Lower leg skin (tissue), 3 donors: Measurements from ENCODE around the gene CCN5.

ENCODE experiments used
- POLR2A ChIP-seq, 2 donors: fragments of 450-650 bp; IDR thresholded peaks; one replicate each; pipeline ENCODE4 v1.6.1; 2016 to 2017; ENCODE audit warnings: antibody characterized with exemption in 2 of 2, mild to moderate bottlenecking in 1 of 2, moderate library complexity in 1 of 2
- TF ChIP-seq, protein P1 (sequence below), 3 donors: fragments of 450-650 bp; IDR thresholded peaks; one replicate each; pipeline ENCODE4 v1.5.1; 2016; ENCODE audit warnings: antibody characterized with exemption in 3 of 3, mild to moderate bottlenecking in 3 of 3, moderate library complexity in 2 of 3

- TF ChIP-seq, protein P1, sequence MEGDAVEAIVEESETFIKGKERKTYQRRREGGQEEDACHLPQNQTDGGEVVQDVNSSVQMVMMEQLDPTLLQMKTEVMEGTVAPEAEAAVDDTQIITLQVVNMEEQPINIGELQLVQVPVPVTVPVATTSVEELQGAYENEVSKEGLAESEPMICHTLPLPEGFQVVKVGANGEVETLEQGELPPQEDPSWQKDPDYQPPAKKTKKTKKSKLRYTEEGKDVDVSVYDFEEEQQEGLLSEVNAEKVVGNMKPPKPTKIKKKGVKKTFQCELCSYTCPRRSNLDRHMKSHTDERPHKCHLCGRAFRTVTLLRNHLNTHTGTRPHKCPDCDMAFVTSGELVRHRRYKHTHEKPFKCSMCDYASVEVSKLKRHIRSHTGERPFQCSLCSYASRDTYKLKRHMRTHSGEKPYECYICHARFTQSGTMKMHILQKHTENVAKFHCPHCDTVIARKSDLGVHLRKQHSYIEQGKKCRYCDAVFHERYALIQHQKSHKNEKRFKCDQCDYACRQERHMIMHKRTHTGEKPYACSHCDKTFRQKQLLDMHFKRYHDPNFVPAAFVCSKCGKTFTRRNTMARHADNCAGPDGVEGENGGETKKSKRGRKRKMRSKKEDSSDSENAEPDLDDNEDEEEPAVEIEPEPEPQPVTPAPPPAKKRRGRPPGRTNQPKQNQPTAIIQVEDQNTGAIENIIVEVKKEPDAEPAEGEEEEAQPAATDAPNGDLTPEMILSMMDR (IDR thresholded peaks at IDR 0.05): no peak
- no peak for TF ChIP-seq POLR2A (IDR thresholded peaks at IDR 0.05)
Observed at GRCh38 chr20:44732327-44732726, 17.2 kb downstream of the CCN5 start.
